H7 (cell line): ENCODE results near the gene SNRPB2. TPM values are rescaled to one million over a fixed set of nuclear protein-coding genes. Genes with fewer than 3 reads are reported as not detected.
A peak's percentile ranks its signal among the peaks of the same experiment; 100 is the strongest.

Experiments
- DNase-seq: peaks from one replicate; pipeline ENCODE4 v3.0.0; 2012
- H3K27me3 ChIP-seq: 2 replicates; pipeline ENCODE4 v1.6.0; 2011; ENCODE audit warnings: mild to moderate bottlenecking, low read length; ENCODE audit not compliant: control insufficient read depth, insufficient read depth
- H3K36me3 ChIP-seq: replicated peaks from 2 replicates; pipeline ENCODE4 v1.5.1; 2011; ENCODE audit warnings: low read length; ENCODE audit not compliant: control insufficient read depth, insufficient read depth
- H3K4me3 ChIP-seq: 2 replicates; pipeline ENCODE4 v1.5.1; 2011; ENCODE audit warnings: low read depth, mild to moderate bottlenecking, control low read depth, low read length, moderate library complexity; ENCODE audit not compliant: insufficient read depth
- total RNA-seq: library from RNA; depleted of rRNA; stranded (reverse); fragments of >200 nt; shearing (Covaris generic); gene quantifications from 2 replicates; pipeline ENCODE4 v1.2.3, GENCODE V29; 2014

Gene SNRPB2
- total RNA-seq, 1 experiment from 2014 or later = 76.8 TPM

DNA sequence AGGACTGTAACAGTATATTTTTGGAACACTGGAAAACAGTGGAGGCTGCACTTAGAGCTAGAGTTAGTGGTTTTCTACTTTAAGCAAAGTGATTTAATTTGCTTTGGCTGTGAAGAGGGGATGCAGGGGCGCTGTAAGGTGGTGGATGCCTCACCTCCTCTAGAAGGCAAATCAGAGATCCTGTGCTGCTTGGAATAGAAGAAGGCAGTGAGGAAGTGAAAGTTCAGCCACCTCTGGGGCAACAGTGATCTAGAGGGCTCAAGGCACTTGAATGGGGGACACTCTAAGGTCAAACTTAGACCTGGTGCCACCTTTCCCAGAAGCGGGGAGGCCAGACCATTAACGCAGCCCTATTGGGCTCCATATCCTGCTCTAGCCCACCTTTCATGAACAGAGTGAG lies 19.0 kb upstream of the SNRPB2 start:
- H3K27me3 ChIP-seq = no peaks in the 10 kb centered on the region
- H3K36me3 ChIP-seq = no peaks in the 10 kb centered on the region
- no peak overlapping the region for H3K4me3 ChIP-seq
- no peak for DNase-seq

DNA sequence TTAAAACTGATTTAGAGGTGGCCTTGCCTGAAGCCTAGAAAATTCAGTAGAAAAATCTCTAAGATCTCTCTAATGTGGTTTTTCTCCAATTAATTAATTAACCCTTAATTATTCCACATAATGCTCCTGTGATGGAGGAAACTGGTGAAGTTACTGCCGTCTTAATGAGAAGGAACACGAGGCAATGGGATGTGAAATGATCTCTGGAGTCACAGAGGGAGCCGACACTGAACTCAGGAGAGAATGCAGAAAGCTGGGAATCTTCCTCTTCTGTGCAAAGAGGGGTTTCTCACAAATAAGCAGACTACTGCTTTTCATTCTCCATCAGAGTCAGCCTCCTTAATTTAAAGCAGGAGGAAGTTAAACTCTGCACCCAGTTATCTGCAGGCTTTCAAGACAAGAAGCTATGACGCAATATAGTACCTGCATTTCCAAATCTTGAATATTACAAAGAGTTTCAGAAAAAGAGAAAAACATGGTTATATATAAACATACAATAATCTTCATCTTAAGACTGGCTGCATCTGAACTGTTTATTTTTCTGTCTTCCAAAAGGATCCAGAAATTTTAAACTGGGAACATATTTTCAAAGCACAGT lies 18.1 kb upstream of the SNRPB2 start:
- Histone ChIP-seq H3K36me3 (no peaks in the 10 kb centered on the region), H3K4me3 (no peak overlapping the region)

DNA sequence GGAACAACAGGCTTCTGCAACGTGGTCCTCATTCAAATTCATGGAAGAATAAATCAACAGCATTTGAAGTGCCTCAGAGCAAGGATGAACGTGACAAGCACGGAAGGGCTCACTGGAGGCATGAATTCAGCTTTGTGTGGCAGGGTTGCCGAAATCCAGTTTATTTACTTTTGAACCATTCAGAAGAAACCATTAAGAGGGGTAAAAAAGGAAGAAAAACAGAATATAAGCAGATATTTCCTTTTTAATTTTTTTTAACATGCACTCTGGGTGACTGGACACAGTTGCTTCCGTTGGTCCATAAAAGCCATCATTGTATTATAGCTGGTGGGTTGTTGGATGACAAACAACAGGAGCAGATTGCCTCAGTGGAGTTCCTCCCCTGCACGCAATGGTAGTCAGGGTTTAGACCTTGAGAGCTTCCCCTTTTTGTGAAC lies 17.3 kb upstream of the SNRPB2 start:
- DNase-seq = no peak
- H3K4me3 ChIP-seq = no peak overlapping the region
- no peaks in the 10 kb centered on the region for H3K27me3 ChIP-seq

More for the DNA sequence above, 18.1 kb upstream of the SNRPB2 start:
- no peak for DNase-seq
- no peaks in the 10 kb centered on the region for H3K27me3 ChIP-seq

DNA sequence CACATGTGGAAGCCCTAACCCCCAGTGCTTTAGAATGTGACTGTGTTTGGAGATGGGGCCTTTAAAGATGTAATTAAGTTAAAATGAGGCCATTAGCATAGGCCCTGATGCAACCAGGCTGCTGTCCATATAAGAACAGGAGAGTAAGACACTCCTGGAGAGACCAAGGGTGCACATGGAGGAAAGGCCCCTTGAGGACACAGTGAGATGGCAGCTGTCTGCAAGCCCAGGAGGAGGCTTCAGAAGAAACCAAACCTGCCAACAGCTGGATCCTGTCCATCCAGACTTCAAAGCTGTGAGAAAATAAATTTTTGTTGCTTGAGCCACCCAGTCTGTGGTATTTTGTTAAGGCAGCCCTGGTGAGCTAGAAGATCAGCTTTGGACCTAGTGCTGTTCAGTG lies 16.8 kb upstream of the SNRPB2 start:
- Histone ChIP-seq H3K27me3 (no peaks in the 10 kb centered on the region), H3K36me3 (no peaks in the 10 kb centered on the region), H3K4me3 (no peak overlapping the region)
- no peak for DNase-seq

More for the DNA sequence above, 17.3 kb upstream of the SNRPB2 start:
- H3K36me3 ChIP-seq = no peaks in the 10 kb centered on the region

DNA sequence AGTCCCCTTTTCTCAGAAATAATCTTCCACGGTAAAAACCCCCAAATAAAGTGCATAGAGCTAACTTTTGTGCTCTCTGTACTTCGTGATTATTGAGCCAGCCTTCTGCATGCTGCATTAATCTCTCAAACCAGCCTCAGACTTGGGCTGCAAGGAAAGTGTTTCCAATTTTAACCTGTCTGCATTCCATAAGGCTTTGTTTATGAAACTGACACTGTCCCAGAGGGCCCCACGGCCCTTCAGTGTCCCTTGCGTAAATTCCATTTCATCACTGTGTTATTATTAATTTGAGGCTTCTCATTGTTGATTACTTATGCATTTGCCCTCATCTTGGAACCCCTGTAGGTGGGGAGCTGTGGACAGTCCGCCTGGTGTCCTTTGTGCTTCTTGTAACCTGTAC lies 15.6 kb upstream of the SNRPB2 start:
- H3K27me3 ChIP-seq = no peaks in the 10 kb centered on the region
- no peak for DNase-seq

DNA sequence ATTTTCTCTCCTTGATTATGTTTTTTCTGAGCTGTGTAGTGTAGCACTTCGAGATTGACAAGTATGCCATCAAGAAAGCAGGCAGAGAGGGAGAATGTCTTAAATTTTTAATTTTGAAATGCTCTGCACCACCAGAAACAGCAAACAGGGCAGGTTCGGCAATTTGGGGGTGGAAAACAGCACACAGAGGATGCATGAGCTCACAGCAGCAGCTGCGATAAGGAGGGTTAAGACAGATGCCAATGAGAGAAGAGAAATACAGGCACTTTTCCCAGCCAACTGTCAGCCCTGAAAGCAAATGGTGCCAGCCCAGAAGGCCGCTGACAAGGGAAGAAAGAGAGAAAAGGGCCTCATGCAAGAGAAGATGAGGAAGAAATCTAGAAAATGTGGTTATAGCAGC lies 15.1 kb upstream of the SNRPB2 start:
- Histone ChIP-seq H3K27me3 (no peaks in the 10 kb centered on the region), H3K36me3 (no peaks in the 10 kb centered on the region), H3K4me3 (no peak overlapping the region)
- no peak for DNase-seq

More for the DNA sequence above, 15.6 kb upstream of the SNRPB2 start:
- H3K4me3 ChIP-seq = no peak overlapping the region
- no peaks in the 10 kb centered on the region for H3K36me3 ChIP-seq

DNA sequence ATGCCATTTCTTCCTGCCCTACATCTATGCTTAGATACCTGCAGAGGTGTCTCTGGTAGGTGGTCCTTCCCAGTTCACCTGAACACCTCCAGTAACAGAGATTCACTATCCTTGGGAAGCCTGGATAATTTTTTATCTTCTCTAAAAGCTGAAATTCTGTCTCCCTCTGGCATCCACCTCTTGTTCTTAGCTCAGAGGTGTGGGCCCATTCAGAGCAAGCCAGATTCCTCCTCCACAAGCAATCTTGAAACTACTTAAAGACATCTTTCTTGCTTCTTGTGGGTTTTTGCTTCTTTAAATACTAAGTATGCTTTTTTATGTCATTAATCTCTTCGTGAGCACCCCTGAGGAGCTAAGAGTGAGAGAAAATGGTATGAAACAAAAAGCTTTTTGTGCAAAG lies 10.4 kb upstream of the SNRPB2 start:
- no peak for DNase-seq
- H3K27me3 ChIP-seq = no peaks in the 10 kb centered on the region
- no peaks in the 10 kb centered on the region for H3K36me3 ChIP-seq
- H3K4me3 ChIP-seq = no peak overlapping the region

DNA sequence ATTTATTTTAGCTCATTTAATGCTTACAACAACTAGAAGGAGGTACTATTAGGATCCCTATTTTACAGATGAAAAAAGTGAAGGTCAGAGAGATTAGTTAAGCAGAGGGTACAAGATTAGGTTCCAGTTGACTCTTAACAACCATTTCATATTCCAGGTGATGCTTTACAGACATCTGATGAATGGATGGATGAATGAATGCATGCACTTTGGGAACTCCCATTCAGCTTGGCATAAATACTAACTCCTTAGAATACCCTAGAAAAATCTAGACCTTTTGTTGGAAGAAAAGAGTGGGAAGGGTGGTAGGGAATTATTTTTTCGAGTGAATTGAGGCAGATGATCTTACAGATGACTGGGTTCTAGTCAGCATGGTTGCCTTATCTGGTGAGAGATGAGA lies 746 bp upstream of the SNRPB2 start:
- Histone ChIP-seq H3K36me3 (peaks cover 7% of the 10 kb centered on the region), H3K4me3 (peak overlapping the region; percentile 98; the same call in 1 of the 2 replicates), H3K27me3 (no peaks in the 10 kb centered on the region)
- no peak for DNase-seq

DNA sequence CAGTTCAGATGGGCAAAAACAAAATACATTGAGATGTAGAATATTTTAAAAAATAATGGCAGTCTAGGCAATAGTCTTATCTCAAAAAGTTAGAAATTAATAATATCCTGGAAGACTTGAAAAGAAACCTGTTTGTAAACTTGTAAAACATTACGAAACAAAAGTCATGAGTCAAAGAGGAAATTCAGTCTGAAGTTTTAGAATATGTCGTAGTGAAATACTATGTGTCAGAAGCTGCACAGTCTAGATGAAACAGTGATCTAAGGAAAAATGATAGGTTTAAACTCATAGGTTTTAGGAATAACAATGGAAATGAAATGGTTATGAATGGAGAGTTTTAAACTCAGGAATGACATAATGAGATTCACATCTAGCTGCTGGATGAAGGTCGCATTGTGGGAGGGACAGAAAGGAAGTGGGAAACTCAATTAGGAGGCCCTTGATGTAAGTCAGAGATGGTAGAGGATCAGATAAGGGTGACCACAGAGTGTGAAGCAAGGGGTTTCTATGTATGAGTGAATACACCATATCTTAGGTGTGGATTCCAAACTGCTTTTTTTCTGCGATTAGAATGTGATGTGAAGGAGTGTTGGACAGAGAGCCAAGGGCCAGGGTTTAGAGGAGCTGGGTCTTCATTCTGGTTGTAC lies 2.8 kb downstream of the SNRPB2 start:
- peaks cover 12% of the 10 kb centered on the region for H3K36me3 ChIP-seq
- no peak overlapping the region for H3K4me3 ChIP-seq
- no peaks in the 10 kb centered on the region for H3K27me3 ChIP-seq
- DNase-seq = no peak

DNA sequence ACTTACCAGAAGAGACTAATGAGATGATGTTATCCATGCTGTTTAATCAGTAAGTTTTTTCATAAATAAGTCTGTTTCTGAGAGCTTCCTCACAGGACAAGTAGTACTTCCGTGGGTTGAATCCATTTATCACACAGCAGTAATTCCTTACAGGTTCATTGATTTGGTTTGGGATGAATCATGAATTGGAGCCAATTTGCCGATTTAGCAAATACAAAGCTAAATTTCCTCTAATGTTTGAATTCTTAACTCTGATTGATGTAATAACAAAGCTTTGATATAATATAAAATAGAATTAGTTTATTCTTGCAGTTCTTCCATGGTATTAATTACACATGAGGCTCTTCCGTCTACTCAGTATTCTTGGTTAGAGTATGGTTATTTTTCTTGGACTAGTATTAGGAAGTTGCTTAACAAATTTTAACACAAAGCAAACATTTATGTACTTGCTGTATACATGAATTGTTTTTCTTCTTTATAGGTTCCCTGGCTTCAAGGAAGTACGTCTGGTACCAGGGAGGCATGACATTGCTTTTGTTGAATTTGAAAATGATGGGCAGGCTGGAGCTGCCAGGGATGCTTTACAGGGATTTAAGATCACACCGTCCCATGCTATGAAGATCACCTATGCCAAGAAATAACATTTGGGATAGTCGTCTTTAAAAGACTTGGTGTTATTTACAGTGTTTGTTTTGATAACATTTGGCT lies 10.7 kb downstream of the SNRPB2 start:
- H3K4me3 ChIP-seq = no peak overlapping the region
- peaks cover 6% of the 10 kb centered on the region for H3K36me3 ChIP-seq
- DNase-seq = no peak
- no peaks in the 10 kb centered on the region for H3K27me3 ChIP-seq

DNA sequence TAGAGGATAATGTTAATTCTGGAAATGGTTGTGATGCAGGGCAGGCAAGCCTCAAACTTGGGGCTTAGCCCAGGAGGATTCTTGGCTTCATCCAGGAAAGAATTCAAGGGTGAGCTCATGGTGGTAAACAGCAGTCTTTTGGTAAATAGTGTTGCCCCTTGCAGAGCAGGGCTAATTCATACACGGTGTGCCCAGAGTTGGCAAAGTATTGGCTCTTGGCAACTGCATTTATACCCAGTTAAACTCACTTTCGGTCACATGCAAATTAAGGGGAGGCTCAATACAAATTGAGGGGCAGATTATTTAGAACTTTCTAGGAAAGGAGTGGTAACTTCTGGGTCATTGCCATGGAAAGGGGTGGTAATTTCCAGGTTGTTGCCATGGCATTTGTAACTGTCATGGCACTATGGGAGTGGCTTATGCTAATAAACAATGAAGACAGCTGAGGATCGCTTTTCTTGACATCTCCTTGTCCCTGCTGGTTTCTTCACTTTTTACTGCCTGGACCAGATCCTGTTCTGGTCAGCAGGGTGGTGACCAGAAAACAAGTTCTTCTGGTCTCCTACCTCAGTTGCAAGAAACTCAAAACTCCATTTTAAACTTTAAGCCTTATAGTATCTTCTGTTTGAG lies 14.5 kb downstream of the SNRPB2 start:
- no peak for DNase-seq
- no peak overlapping the region for H3K4me3 ChIP-seq
- H3K36me3 ChIP-seq = peaks cover 2% of the 10 kb centered on the region
- no peaks in the 10 kb centered on the region for H3K27me3 ChIP-seq

DNA sequence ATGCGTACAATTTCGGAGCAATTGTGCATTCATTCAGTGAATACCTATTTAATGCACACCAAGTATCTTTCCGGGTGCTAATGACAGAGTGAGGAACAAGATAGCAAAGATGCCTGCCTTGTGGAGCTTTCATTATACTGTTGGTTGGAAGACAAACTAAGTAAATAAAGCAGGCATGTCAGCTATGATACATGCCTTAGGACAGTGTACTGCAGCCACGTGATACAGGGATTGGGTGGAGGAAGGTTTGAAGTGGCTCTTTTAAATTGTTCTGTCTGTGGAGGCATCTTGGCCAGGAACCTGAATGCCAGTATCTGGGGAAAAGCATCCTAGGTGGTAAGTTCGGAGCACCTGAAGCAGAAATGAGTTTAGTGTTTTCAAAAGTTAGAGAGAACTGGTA lies 15.4 kb downstream of the SNRPB2 start:
- Histone ChIP-seq H3K4me3 (no peak overlapping the region), H3K36me3 (peaks cover 2% of the 10 kb centered on the region), H3K27me3 (no peaks in the 10 kb centered on the region)
- no peak for DNase-seq

DNA sequence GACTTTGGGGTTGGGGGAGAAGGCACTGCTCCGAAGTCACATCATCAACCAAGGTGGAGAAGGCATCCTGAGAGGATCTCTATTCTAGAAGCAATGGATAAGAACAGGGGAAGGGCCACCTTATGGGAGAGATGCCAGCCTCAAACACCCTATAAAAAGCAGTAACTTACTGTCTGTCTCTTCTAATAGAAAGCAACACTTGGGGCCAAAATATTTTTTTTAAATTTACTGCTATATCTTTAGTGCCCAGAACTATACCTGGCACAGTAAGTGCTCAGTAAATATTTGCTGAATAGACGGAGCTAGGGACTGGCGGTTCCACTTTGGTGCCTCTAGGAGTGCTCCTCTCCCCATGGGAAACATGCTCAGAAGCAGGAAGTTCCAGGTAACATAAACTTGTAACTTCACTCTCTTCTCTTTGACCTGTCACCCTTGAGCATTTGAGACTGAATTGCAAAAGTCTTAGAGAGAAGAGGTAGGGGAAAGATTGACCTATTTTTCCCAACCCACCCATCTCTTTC lies 17.5 kb downstream of the SNRPB2 start:
- no peak overlapping the region for H3K4me3 ChIP-seq
- H3K27me3 ChIP-seq = no peaks in the 10 kb centered on the region
- no peaks in the 10 kb centered on the region for H3K36me3 ChIP-seq
- no peak for DNase-seq

DNA sequence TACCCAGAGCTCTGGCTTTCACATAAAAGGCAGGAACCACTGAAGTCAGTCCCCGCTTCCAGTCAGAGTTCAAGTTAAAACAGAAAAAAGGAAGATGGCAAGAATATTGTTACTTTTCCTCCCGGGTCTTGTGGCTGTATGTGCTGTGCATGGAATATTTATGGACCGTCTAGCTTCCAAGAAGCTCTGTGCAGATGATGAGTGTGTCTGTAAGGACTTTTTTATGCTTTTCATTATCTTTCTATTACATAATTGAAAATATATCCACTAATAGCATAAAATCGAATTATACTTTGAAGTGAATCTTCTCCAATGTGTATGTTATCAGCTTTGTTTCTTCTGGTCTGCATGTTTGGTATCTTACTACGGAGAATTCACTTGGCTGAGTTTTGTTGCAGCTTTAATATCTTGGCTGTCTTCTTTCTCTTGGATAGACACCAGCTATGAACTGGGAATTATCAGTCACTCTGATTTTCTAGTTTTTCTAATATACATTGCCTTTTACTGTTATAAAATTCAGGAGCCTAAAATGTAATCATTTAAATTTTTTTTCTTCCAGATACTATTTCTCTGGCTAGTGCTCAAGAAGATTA lies 18.6 kb downstream of the SNRPB2 start, which contains the start of gene OTOR:
OTOR (plus strand) TSS at position 51 of the 593 bp plus-strand sequence; CDS start at position 95, 44 bp downstream.
- no peaks in the 10 kb centered on the region for H3K36me3 ChIP-seq
- no peak within 1 kb of the TSS for H3K4me3 ChIP-seq
- DNase-seq = no peak
- H3K27me3 ChIP-seq = no peaks in the 10 kb centered on the region
